GM12874 (cell line): ENCODE measurements around the gene PRDX5.

Experiments used
- TF ChIP-seq, protein P1 (sequence below): IDR thresholded peaks from 2 replicates; pipeline ENCODE4 v1.5.1; 2011; ENCODE audit warnings: low read depth, mild to moderate bottlenecking, control low read depth, low read length, moderate library complexity; ENCODE audit not compliant: insufficient read depth

Gene PRDX5

DNA sequence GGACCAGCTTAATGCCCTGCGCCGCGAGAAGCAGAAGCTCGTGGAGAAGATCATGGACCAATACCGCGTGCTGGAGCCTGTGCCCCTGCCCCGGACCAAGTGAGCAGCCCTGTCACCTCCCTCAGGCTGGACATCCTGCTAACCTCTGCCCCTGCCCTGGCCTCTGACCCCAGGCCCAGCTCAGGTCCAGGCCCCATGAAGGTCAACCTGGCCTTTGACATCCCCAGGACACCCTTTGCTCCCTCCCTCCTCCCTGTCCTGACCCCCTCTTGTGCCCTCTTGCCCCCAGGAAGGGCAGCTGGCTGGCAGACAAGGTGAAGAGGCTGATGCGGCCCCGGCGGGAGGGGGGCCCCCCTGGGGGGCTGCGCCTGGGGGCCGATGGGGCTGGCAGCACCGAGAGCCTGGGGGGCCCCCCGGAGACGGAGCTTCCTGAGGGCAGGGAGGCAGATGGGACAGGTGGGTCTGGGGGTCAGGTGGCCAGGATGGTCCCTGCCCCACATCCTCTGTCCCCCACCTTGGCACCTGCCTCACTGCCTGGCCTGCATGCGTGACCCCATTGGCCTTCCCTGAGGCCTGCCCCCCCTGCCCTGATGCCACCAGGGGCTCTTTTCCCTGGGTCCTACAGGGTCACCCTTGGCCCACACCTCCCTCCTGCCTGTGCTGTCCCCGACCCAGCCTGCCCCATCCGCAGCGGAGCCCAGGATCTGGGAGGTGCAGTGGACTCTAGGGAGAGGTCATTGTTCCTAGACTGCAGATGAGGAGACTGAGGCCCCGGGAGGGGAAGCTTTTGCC, 36.0 kb downstream of the PRDX5 start:
- TF ChIP-seq, protein P1, sequence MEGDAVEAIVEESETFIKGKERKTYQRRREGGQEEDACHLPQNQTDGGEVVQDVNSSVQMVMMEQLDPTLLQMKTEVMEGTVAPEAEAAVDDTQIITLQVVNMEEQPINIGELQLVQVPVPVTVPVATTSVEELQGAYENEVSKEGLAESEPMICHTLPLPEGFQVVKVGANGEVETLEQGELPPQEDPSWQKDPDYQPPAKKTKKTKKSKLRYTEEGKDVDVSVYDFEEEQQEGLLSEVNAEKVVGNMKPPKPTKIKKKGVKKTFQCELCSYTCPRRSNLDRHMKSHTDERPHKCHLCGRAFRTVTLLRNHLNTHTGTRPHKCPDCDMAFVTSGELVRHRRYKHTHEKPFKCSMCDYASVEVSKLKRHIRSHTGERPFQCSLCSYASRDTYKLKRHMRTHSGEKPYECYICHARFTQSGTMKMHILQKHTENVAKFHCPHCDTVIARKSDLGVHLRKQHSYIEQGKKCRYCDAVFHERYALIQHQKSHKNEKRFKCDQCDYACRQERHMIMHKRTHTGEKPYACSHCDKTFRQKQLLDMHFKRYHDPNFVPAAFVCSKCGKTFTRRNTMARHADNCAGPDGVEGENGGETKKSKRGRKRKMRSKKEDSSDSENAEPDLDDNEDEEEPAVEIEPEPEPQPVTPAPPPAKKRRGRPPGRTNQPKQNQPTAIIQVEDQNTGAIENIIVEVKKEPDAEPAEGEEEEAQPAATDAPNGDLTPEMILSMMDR, result no peak

DNA sequence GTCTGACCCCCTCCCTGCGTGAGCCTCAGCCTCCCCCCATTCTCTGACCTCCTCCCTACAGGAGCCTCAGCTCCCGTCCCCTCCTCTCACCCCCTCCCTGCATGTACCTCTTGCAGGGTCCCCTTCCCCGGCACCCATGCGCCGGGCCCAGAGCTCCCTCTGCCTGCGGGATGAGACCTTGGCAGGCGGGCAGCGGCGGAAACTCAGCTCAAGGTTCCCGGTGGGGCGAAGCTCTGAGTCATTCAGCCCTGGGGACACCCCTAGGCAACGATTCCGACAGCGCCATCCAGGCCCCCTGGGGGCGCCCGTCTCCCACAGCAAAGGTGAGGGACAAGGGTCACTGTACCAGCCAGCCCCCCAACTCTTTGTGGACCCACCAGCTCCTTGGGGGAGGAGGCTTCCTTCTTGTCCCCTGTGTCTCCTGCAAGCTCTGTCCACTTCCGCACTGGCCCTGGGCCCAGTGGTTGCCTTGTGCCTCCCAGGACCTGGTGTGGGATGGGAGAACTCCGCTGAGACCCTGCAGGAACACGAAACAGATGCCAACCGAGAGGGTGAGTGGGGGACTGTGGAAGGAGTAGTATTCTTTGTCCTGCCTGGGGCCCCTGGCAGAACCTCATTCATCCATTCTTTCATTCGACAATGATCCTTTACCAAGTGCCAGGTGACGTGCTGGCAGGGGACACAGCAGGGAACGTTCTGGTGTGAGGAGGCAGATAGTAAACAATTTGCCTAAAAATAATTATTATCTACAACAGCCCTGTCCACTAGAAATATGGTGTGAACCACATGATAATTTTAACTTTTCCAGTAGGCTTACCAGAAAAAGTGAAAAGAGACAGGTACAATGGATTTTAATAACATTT, 37.4 kb downstream of the PRDX5 start:
- TF ChIP-seq, protein P1, result peak; percentile 72

DNA sequence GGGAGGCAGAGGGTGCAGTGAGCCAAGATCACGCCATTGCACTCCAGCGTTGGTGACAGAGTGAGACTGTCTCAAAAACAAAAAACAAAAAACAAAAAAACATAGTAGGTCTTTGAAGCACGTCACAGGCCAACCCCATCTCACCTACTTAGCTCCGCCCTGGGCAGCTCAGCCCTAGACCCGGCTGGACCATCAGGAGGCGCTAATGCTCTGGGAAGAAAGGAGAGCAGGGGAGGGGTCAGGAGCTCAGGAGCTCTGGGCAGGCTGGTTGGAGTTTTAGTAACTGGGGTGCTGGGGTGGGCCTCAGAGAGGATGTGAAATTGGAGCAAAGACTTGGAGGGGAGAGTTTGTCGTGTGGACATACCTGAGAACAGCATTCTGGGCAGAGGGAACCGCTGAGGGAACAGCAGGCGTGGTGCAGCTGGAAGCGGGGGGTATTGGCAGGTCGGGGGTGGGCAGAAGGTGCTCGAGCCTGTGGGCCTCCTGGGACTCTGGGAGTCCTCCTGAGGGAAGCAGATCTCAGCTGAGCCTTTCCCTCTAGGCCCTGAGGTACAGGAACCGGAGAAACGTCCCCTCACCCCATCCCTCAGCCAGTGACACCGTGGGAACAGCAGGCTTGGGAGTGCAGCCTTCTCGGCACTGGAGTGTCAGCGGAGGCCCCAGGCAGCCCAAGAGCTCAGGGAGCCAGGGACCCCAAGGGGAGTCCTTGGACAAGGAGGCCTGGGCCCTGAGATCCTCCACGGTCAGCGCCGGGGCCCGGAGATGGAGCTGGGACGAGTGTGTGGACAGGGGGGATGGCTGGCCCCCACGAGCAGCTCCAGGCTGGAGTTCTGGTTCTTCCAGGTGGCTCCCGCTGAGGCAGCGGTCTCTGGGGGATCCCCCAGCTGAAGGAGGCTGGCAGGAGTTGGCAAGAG, 38.8 kb downstream of the PRDX5 start:
- TF ChIP-seq, protein P1, result peak; percentile 38

DNA sequence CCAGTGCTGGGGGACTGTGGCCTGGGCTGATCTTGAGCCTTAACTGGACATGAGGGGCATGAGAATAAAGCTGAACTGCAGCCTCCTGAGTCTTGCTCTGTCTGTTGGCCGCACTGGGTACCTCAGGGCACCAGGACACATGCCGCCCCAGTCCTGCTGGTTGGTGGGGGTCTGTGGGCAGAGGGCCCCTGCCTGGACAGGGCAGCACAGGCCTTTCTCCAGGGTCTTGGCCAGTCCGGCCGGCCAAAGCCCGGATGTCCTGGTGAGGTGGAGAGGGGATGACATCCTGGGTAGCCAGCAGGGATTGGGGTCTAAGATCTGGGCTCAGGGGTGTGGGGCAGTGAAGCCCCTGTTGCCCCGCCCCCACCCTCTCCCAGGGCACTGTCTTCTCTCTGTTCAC, 39.5 kb downstream of the PRDX5 start:
- TF ChIP-seq, protein P1, result no peak

DNA sequence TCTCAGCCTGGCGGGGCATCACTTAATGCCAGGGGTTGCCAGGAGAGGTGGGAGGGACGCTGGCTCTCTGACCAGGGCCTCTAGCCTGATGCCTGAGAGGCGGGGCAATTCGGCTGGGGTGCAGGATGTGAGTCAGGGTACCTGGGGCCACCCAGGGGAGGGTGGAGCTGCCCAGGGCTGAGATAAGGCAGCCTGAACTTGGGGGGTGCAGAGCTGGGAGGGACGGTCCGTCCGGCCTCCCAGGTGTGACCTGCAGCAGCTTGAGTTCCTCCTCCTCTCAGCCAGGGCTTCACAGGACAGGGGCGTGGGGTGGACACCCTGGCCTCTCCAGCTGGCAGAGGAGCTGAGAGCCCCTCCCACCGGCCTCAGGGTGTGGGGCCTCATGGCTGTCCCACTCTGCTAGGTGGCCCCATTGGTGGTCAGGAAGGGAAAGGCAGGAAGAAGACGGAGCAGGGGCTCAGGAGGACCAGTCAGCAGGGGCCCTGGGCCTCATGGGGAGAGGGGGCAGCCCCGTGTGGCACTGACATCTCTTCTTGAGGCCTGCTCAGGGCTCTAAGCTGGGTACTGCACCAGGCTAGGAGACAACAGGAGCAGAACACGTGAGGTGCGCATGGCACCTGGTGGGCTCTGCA, 40.1 kb downstream of the PRDX5 start:
- TF ChIP-seq, protein P1, result no peak

DNA sequence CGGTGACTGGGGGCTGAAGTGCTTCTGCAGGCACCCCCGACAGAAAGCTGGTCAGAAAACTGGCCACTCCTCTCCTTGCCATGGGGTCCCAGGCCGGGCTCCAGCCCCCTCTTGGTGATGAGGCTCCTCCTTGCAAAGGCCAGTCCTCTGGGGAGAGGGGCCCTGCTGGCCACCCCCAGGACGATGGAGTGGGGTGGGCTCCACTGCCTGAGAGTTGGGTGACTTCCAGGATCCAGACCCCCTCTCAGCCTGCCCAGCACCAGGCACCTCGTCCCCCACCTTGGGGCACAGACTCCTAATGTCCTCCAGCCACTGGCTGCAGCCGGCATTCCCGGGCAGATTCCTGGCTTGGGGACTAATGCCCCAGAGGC, 40.6 kb downstream of the PRDX5 start:
- TF ChIP-seq, protein P1, result no peak
